Central memory CD8-positive, alpha-beta T cell (primary cell): ENCODE data around the gene VPS16.
A peak's percentile ranks its signal among the peaks of the same experiment; 100 is the strongest.

Source experiments
- ATAC-seq: fragments of 150-1000 bp; cut with Tn5 transposase; replicated peaks from 2 replicates; pipeline ENCODE4 v1.10.0; 2022; ENCODE audit warnings: mild to moderate bottlenecking, moderate FRiP score, moderate number of reproducible peaks; ENCODE audit not compliant: poor library complexity, severe bottlenecking; ENCODE audit errors: extremely low read depth
- DNase-seq, 2 donors: peaks; one replicate each; pipeline ENCODE4 v3.0.0; 2021; ENCODE audit warnings: low spot score in 2 of 2
- H3K27ac Mint-ChIP-seq: one replicate; pipeline ENCODE4 v1.8.0; 2022; ENCODE audit warnings: low read depth, mild to moderate bottlenecking, moderate library complexity, mixed read lengths
- H3K27me3 Mint-ChIP-seq: one replicate; pipeline ENCODE4 v1.8.0; 2022; ENCODE audit warnings: mixed read lengths
- H3K36me3 Mint-ChIP-seq: one replicate; pipeline ENCODE4 v1.8.0; 2022; ENCODE audit warnings: mild to moderate bottlenecking, moderate library complexity, mixed read lengths; ENCODE audit not compliant: insufficient read depth
- H3K4me1 Mint-ChIP-seq: one replicate; pipeline ENCODE4 v1.8.0; 2022; ENCODE audit warnings: mixed read lengths
- H3K4me3 Mint-ChIP-seq: one replicate; pipeline ENCODE4 v1.8.0; 2022; ENCODE audit warnings: mild to moderate bottlenecking, moderate library complexity, mixed read lengths
- H3K9me3 Mint-ChIP-seq: one replicate; pipeline ENCODE4 v1.8.0; 2022; ENCODE audit warnings: mixed read lengths

VPS16 gene

DNA sequence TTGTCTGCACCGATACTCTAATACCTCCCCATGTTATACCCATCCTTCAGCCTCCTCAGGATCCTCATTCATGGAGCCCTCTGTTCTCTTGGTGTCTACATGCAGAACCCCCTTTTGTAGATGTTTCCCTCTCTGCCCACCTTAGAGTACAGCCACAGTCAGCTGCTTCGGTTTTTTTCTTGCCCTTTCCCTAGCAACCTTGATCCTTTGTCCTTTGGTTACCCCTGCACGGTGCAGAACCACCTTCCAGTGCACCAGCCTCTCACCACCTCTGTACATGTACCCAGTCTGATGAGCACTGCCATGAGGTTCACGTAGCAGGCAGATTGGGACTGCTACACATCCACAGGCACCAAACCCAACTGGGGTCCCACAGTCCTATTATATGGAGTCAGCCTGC lies 7.3 kb downstream of the VPS16 start:
- Mint-ChIP-seq H3K27me3 (no peaks in the 10 kb centered on the region), H3K4me1 (peaks cover 18% of the 10 kb centered on the region), H3K9me3 (no peaks in the 10 kb centered on the region), H3K27ac (no peak overlapping the region), H3K4me3 (no peak overlapping the region), H3K36me3 (peaks cover 7% of the 10 kb centered on the region)
- DNase-seq (no peak), ATAC-seq (no peak)

DNA sequence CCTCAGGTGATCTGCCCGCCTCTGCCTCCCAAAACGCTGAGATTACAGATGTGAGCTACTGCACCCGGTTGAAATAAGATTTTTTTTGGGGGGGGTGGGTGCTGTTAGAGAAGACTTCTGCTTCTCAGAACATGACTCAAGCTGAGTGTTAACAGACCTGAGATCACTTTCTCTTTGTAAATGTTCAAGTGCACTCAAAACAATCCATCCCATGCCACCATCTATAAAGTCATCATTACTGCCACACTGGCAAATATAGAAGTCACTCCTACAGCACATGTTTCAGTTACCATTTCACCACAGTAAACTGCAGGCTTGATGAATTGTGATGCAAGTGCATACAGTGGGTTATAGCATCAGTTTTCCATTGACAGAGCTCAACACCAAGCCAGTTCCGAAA lies 9.0 kb downstream of the VPS16 start:
- Mint-ChIP-seq H3K4me3 (no peak overlapping the region), H3K9me3 (no peaks in the 10 kb centered on the region), H3K27ac (no peak overlapping the region), H3K36me3 (peaks cover 5% of the 10 kb centered on the region), H3K4me1 (peaks cover 15% of the 10 kb centered on the region), H3K27me3 (no peaks in the 10 kb centered on the region)
- DNase-seq (no peak), ATAC-seq (no peak)

DNA sequence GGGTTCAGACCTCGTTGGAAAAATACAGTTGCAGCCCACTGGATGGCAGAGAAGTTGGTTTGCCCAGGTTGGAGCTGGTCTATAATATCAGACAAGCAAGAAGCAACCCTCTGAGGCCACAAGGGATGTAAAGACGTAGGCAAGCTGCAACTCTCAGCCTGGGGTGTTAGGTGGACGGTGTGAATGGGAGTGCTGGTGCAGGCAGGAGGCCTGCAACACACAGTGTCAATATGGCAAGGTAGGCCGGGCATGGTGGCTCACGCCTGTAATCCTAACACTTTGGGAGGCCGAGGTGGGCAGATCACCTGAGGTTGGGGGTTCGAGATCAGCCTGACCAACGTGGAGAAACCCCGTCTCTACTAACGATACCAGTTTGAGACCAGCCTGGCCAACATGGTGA lies 10.5 kb downstream of the VPS16 start:
- Mint-ChIP-seq H3K9me3 (no peaks in the 10 kb centered on the region), H3K4me3 (no peak overlapping the region), H3K36me3 (peaks cover 5% of the 10 kb centered on the region), H3K27ac (peak overlapping the region; percentile 77), H3K27me3 (no peaks in the 10 kb centered on the region), H3K4me1 (peaks cover 12% of the 10 kb centered on the region)
- ATAC-seq (no peak), DNase-seq (no peak)

DNA sequence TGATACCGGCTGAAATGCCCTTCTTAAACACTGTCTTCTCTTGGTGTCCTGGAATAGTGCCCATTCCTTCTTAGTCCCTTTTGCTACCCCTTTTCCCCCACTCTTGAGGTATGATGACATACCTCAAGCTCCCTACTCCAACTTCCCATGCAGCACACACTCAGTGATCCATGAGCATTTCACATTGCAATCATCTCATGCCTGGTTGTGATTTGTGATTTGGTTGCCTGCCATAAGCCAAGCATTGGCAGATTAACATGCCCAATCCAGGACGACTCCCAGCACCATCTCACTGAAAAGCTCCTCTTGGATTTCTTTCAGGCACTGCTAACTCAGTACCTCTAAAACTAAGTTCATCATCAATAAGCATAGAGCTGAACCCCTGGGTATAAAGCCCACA lies 18.0 kb downstream of the VPS16 start:
- Mint-ChIP-seq H3K27ac (no peak overlapping the region), H3K9me3 (no peaks in the 10 kb centered on the region), H3K4me3 (no peak overlapping the region), H3K4me1 (peaks cover 6% of the 10 kb centered on the region), H3K36me3 (peaks cover 9% of the 10 kb centered on the region), H3K27me3 (no peaks in the 10 kb centered on the region)
- DNase-seq (no peak), ATAC-seq (no peak)

DNA sequence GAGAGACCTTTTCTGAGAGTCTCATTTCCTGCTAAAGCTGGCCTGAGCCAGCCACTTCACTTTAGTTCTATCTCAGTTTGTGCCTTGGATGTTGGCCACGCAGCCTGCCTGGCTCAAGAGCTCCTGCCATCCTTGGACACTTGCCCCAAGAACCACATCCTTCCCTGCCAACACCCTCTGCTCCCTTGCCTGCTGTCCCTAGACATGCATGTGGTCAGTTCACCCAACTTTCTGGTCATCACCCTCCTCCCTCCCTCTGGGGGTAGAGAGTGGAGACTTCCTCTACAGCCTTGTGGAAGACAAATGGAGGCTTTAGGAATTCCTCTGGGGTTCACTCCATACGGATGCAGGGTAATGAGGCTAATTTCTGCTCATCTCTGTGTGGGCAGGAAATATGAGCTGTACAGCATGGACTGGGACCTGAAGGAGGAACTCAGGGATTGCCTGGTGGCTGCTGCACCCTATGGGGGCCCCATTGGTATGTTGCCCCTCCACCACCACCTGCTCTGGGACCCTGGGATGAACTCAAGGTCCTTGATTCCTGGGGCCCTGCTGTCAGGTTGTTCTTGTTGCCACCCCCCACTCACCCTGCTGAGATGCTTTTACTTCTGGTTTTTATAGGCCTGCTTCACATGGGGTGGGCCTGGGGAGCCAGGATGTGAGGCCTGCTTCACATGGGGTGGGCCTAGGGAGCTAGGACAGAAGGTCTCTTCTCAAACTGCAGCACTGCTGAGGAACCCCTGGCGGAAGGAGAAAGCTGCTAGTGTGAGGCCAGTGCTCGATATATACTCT lies 19.0 kb downstream of the VPS16 start:
- DNase-seq (no peak), ATAC-seq (no peak)
- Mint-ChIP-seq H3K27me3 (no peaks in the 10 kb centered on the region), H3K9me3 (no peaks in the 10 kb centered on the region), H3K36me3 (peaks cover 9% of the 10 kb centered on the region), H3K27ac (peak overlapping the region; percentile 74), H3K4me3 (no peak overlapping the region), H3K4me1 (peaks cover 6% of the 10 kb centered on the region)

DNA sequence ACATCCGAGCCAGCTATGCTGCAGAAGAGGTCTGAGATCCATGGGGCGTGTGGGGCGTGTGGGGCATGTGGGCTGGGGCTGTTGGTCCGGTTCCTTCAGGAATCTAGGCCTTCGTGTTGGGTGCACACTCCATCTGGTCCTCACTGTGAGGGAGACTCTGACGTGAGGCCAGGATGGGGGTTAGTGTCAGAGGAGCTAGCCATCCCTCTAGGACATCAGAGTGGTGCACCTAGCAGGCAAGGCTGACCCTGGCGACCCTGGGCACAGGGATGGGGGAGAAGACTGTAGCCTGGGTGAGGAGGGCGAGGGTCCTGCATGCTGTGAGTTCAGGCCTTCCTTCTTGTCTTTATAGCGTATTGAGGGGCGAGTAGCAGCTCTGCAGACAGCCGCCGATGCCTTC lies 24.1 kb downstream of the VPS16 start:
- Mint-ChIP-seq H3K9me3 (no peaks in the 10 kb centered on the region), H3K4me1 (peaks cover 24% of the 10 kb centered on the region), H3K4me3 (no peak overlapping the region), H3K36me3 (peaks cover 18% of the 10 kb centered on the region), H3K27me3 (no peaks in the 10 kb centered on the region), H3K27ac (peak overlapping the region; percentile 6)
- ATAC-seq: no peak
- DNase-seq: no peak

DNA sequence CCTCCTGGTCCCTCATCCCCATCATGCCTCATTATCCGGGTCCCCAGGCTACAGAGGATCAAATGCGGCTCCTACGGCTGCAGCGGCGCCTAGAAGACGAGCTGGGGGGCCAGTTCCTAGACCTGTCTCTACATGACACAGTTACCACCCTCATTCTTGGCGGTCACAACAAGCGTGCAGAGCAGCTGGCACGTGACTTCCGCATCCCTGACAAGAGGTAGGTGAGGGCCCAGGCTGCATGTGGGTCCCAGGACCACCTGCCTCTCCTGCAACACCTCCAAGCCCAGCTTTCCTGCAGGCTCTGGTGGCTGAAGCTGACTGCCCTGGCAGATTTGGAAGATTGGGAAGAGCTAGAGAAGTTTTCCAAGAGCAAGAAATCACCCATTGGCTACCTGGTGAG lies 24.6 kb downstream of the VPS16 start:
- H3K36me3 Mint-ChIP-seq: peaks cover 18% of the 10 kb centered on the region
- H3K4me1 Mint-ChIP-seq: peaks cover 24% of the 10 kb centered on the region
- no peak for ATAC-seq
- no peaks in the 10 kb centered on the region for H3K9me3 Mint-ChIP-seq
- peak overlapping the region; percentile 6 for H3K27ac Mint-ChIP-seq
- peak overlapping the region; percentile 19 for H3K4me3 Mint-ChIP-seq
- no peak for DNase-seq
- no peaks in the 10 kb centered on the region for H3K27me3 Mint-ChIP-seq

DNA sequence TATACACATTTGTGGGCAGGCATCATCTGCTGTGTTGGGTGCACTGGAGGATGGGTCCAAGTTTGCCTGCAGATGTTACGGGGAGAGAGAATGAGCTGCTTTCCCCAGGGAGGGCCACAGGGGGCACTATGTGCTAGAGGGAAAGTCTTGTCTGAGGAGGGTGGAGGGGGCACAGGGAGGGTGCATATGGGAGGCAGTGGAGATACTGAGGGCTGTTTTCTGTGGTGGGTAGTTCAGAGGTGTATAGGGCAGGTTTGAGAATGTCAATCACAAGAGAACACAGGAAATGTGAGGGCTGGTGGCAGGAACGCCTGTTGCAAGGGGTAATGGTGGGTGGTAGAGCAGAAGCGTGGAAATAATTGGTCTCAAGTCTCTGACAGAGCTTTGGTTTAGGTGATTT lies 25.1 kb downstream of the VPS16 start:
- peak overlapping the region; percentile 19 for H3K4me3 Mint-ChIP-seq

DNA sequence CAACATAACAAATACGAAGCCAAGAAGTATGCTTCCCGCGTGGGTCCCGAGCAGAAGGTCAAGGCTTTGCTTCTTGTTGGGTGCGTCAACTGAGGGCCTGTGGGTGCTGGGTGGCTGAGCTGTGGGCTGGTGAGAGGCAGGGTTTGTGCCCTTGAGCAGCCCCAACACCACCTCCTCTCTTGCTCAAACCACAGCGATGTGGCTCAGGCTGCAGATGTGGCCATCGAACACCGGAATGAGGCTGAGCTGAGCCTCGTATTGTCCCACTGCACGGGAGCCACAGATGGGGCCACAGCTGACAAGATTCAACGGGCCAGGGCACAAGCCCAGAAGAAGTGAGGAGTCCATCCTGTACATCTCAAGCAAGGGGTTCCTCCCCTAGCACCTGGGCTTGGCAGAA lies 25.7 kb downstream of the VPS16 start:
- Mint-ChIP-seq H3K9me3 (no peaks in the 10 kb centered on the region), H3K4me1 (peaks cover 29% of the 10 kb centered on the region), H3K27me3 (no peaks in the 10 kb centered on the region), H3K4me3 (peak overlapping the region; percentile 19), H3K36me3 (peaks cover 13% of the 10 kb centered on the region), H3K27ac (peak overlapping the region; percentile 6)
- ATAC-seq: peak; percentile 55
- no peak for DNase-seq

More for the DNA sequence above, 25.1 kb downstream of the VPS16 start:
- H3K27ac Mint-ChIP-seq: peak overlapping the region; percentile 6
- ATAC-seq: peak; percentile 70
- peaks cover 17% of the 10 kb centered on the region for H3K36me3 Mint-ChIP-seq
- H3K9me3 Mint-ChIP-seq: no peaks in the 10 kb centered on the region
- H3K4me1 Mint-ChIP-seq: peaks cover 24% of the 10 kb centered on the region
- peak; percentile 37 to 42 for DNase-seq
- H3K27me3 Mint-ChIP-seq: no peaks in the 10 kb centered on the region

DNA sequence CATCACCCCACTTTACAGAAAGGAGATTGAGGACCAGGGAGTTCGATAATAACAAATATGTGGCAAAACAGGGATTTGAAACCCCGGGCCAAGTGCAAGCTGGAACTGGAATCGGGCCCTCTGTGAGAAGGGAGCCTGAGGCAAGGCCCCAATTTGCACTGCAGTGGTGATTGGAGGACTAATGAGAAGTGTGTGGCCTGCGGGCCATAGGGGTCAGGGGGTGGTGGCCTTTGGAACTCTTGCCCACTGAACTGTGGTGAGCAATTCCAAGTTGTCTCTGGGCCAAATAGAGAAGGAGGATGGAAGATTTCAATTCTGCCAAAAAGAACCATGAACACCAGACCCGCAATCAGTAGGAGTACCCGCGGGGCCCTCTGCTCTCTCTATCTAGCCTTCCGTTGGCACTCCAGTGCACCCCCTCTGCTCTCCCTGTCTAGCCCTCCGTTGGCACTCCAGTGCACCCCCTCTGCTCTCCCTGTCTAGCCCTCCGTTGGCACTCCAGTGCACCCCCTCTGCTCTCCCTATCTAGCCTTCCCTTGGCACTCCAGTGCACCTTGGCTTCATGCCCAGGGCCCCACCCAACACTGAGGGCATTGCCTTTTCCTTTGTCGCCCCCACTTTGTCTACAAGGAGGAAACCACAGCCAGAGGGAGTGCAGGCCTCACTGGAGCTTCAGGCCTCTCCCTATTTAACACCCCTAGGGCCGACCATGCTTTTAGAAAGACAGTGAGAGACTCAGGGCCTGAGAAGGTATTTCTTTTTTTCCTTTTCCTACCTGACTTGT lies 26.7 kb downstream of the VPS16 start:
- no peaks in the 10 kb centered on the region for H3K9me3 Mint-ChIP-seq
- DNase-seq (no peak), ATAC-seq (no peak)
- H3K4me3 Mint-ChIP-seq: peak overlapping the region; percentile 47
- no peaks in the 10 kb centered on the region for H3K27me3 Mint-ChIP-seq
- peaks cover 35% of the 10 kb centered on the region for H3K4me1 Mint-ChIP-seq
- peak overlapping the region; percentile 75 for H3K27ac Mint-ChIP-seq
- peaks cover 13% of the 10 kb centered on the region for H3K36me3 Mint-ChIP-seq

DNA sequence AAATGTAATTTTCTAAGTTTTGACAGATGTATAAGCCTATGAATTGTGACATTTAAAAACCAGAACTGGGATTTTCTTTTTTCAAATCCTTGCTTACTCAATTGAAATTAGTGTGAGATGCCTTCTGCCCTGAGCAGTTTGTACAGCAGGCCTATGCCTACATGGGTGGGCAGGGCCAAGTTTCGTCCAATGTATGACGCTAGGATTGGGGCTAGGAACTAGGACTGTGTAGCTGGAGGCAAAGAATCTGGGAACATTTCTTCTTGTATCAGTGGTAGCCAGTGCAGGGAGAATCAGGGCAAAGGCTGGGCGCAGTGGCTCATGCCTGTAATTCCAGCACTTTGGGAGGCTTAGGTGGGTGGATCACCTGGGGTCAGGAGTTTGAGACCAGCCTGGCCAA lies 28.8 kb downstream of the VPS16 start:
- Mint-ChIP-seq H3K36me3 (peaks cover 17% of the 10 kb centered on the region), H3K27me3 (no peaks in the 10 kb centered on the region), H3K9me3 (no peaks in the 10 kb centered on the region), H3K4me1 (peaks cover 44% of the 10 kb centered on the region), H3K27ac (no peak overlapping the region), H3K4me3 (no peak overlapping the region)
- DNase-seq (no peak), ATAC-seq (no peak)

DNA sequence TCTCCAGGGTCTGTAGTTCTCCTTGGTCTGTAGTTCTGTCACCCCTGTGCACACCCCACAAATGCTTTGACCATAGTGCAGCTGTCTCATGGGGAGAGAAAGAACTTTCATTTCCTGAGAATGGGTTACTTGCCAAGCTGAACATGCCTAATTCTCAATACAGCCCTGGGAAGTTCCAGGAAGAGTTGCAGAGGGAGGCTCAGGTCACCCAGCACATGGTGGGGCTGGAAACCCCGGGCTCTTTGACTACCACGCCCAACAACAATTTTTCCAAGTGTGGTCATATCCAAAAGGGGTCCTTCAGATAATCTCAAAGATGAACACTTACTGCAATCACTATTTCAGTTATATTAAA lies 30.5 kb downstream of the VPS16 start:
- no peak overlapping the region for H3K27ac Mint-ChIP-seq
- H3K4me1 Mint-ChIP-seq: peaks cover 49% of the 10 kb centered on the region
- no peak for DNase-seq
- H3K9me3 Mint-ChIP-seq: no peaks in the 10 kb centered on the region
- H3K36me3 Mint-ChIP-seq: peaks cover 12% of the 10 kb centered on the region
- no peaks in the 10 kb centered on the region for H3K27me3 Mint-ChIP-seq
- no peak for ATAC-seq
- peak overlapping the region; percentile 90 for H3K4me3 Mint-ChIP-seq
